ENCODE data around the gene PDE4A. TPM values are rescaled to one million over a fixed set of nuclear protein-coding genes. Genes with fewer than 3 reads are reported as not detected.

The PDE4A gene
- total and polyA plus RNA-seq, 2 experiments from 2014 or later: 5.2 to 5.4 TPM

DNA sequence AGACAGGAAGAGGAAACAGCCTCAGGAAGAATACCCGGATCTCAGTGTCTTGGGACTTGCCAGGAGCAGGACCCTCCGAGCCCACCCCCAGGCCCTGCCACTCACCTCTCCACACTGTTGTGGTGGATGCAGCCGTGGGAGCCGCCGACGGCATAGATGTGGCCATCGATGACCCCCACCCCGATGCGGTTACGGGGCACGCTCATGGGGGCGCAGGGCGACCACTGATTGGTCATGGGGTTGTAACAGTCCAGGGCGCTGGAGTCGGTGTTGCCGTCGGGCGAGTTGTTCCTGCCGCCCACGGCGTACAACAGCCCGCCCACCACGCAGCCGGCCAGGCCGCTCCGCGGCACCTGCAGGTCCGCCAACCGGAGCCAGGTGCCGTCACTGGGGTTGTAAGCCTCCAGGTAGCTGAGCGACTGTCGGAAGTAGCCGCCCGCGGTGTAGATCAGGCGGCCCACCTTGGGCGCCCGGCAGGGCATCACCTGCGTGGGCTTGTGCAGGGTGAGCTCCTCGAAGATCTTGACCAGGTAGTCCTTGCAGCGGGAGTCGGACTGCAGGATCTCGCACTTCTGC, 71.2 kb downstream of the PDE4A start:
- peaks cover 2% of the 10 kb centered on the region for H3K27me3 Mint-ChIP-seq (ENCODE audit: insufficient read depth, low read depth, poor library complexity)
- no peak overlapping the region for H3K4me2 ChIP-seq
- no peak overlapping the region for H3K4me3 Mint-ChIP-seq
- H3F3A ChIP-seq (replicated peaks; ENCODE audit: low read depth): no peaks in the 10 kb centered on the region; the same call in 1 of the 2 replicates
- ATAC-seq: no peak
- H2AFZ ChIP-seq: no peak overlapping the region
- no peaks in the 10 kb centered on the region for H3K4me1 ChIP-seq (ENCODE audit: insufficient read depth)
- no peak for TF ChIP-seq ZNF331 (CRISPR knock-in tag; IDR thresholded peaks at IDR 0.05; ENCODE audit: low read depth)
- TF ChIP-seq CREB1 (CRISPR knock-in tag; IDR thresholded peaks at IDR 0.05; ENCODE audit: low read depth): no peak
- no peak for TF ChIP-seq STAT1 (IDR thresholded peaks at IDR 0.05; ENCODE audit: unreplicated experiment)
- TF ChIP-seq ZNF462 (CRISPR knock-in tag; IDR thresholded peaks at IDR 0.05): no peak
- no peak for TF ChIP-seq ETS1 (IDR thresholded peaks at IDR 0.05)
- no peak for TF ChIP-seq NANOG (IDR thresholded peaks at IDR 0.05; ENCODE audit: borderline replicate concordance)
- no peak overlapping the region; the same call in 1 of the 2 replicates for H3K27ac Mint-ChIP-seq
- H3K9me2 ChIP-seq (ENCODE audit: insufficient read depth): no peaks in the 10 kb centered on the region
- H3K36me3 Mint-ChIP-seq (ENCODE audit: low read depth): peaks cover 81% of the 10 kb centered on the region
- H3K27ac ChIP-seq (ENCODE audit: low read depth): no peak overlapping the region
- no peaks in the 10 kb centered on the region for H3K4me1 Mint-ChIP-seq
- no peaks in the 10 kb centered on the region; the same call in 2 of the 3 replicates for H3K9me3 Mint-ChIP-seq
- H4K20me1 ChIP-seq (replicated peaks; ENCODE audit: insufficient read depth): peaks cover 13% of the 10 kb centered on the region
- no peaks in the 10 kb centered on the region for H3K27me3 ChIP-seq (ENCODE audit: insufficient read depth)
- H3K36me3 ChIP-seq (ENCODE audit: insufficient read depth): peaks cover 21% of the 10 kb centered on the region
- DNase-seq (ENCODE audit: low spot score): no peak
- peaks cover 50% of the 10 kb centered on the region for H3K79me2 ChIP-seq (replicated peaks; ENCODE audit: insufficient read depth)
- no peak overlapping the region for H3K4me3 ChIP-seq

Measured in GM23338 (cell line).